Activated naive CD8-positive, alpha-beta T cell treated with anti-CD3 and anti-CD28 coated beads, Interleukin-2, amount 50 U/mL, for 24 hours (primary cell): Measurements from ENCODE around the gene MRC2.

ENCODE experiments used
- ATAC-seq: fragments of 150-1000 bp; cut with Tn5 transposase; one replicate; pipeline ENCODE4 v1.10.0; 2021
- DNase-seq: peaks from one replicate; pipeline ENCODE4 v3.0.0; 2021
- H3K27ac Mint-ChIP-seq: one replicate; pipeline ENCODE4 v1.8.0; 2021; ENCODE audit warnings: mild to moderate bottlenecking, mixed read lengths
- H3K27me3 Mint-ChIP-seq: one replicate; pipeline ENCODE4 v1.8.0; 2021; ENCODE audit warnings: mixed read lengths
- H3K36me3 Mint-ChIP-seq: one replicate; pipeline ENCODE4 v1.8.0; 2021; ENCODE audit warnings: low read depth, mixed read lengths
- H3K4me1 Mint-ChIP-seq: one replicate; pipeline ENCODE4 v1.8.0; 2021; ENCODE audit warnings: mixed read lengths
- H3K4me3 Mint-ChIP-seq: one replicate; pipeline ENCODE4 v1.8.0; 2021; ENCODE audit warnings: mild to moderate bottlenecking, moderate library complexity, mixed read lengths
- H3K9me3 Mint-ChIP-seq: one replicate; pipeline ENCODE4 v1.8.0; 2021; ENCODE audit warnings: mixed read lengths

Gene MRC2

GRCh38 chr17:62657145-62657665 is 29.7 kb downstream of the MRC2 start:
- H3K27me3 Mint-ChIP-seq: peaks cover 27% of the 10 kb centered on the region
- peaks cover 19% of the 10 kb centered on the region for H3K4me1 Mint-ChIP-seq
- DNase-seq: no peak
- peaks cover 16% of the 10 kb centered on the region for H3K9me3 Mint-ChIP-seq
- no peak overlapping the region for H3K4me3 Mint-ChIP-seq
- no peak for ATAC-seq
- no peak overlapping the region for H3K27ac Mint-ChIP-seq
- peaks cover 6% of the 10 kb centered on the region for H3K36me3 Mint-ChIP-seq

- H3K27me3 Mint-ChIP-seq: peaks cover 27% of the 10 kb centered on the region
- H3K9me3 Mint-ChIP-seq: peaks cover 16% of the 10 kb centered on the region
- no peak for ATAC-seq
- DNase-seq: no peak
- peaks cover 6% of the 10 kb centered on the region for H3K36me3 Mint-ChIP-seq
- H3K4me1 Mint-ChIP-seq: peaks cover 16% of the 10 kb centered on the region
- H3K27ac Mint-ChIP-seq: no peak overlapping the region
- no peak overlapping the region for H3K4me3 Mint-ChIP-seq
Observed at GRCh38 chr17:62657690-62658089, 30.2 kb downstream of the MRC2 start.

- Mint-ChIP-seq H3K4me3 (no peak overlapping the region), H3K9me3 (peaks cover 16% of the 10 kb centered on the region), H3K4me1 (peaks cover 14% of the 10 kb centered on the region), H3K36me3 (peaks cover 6% of the 10 kb centered on the region), H3K27ac (no peak overlapping the region), H3K27me3 (peaks cover 27% of the 10 kb centered on the region)
- DNase-seq: no peak
- no peak for ATAC-seq
Observed at GRCh38 chr17:62658136-62658920, 30.9 kb downstream of the MRC2 start.

GRCh38 chr17:62660629-62661118 is 33.2 kb downstream of the MRC2 start:
- ATAC-seq (no peak), DNase-seq (no peak)
- Mint-ChIP-seq H3K9me3 (peaks cover 16% of the 10 kb centered on the region), H3K4me3 (no peak overlapping the region), H3K4me1 (peaks cover 6% of the 10 kb centered on the region), H3K27me3 (peaks cover 18% of the 10 kb centered on the region), H3K27ac (no peak overlapping the region), H3K36me3 (peaks cover 6% of the 10 kb centered on the region)

GRCh38 chr17:62661337-62661736 is 33.9 kb downstream of the MRC2 start:
- H3K27me3 Mint-ChIP-seq: peaks cover 13% of the 10 kb centered on the region
- peaks cover 16% of the 10 kb centered on the region for H3K9me3 Mint-ChIP-seq

GRCh38 chr17:62662855-62663254 is 35.4 kb downstream of the MRC2 start:
- no peak overlapping the region for H3K4me3 Mint-ChIP-seq
- peaks cover 16% of the 10 kb centered on the region for H3K9me3 Mint-ChIP-seq
- DNase-seq: no peak
- H3K36me3 Mint-ChIP-seq: peaks cover 6% of the 10 kb centered on the region
- H3K27me3 Mint-ChIP-seq: peaks cover 6% of the 10 kb centered on the region
- no peak for ATAC-seq
- no peak overlapping the region for H3K27ac Mint-ChIP-seq
- H3K4me1 Mint-ChIP-seq: peaks cover 6% of the 10 kb centered on the region

More at GRCh38 chr17:62661337-62661736, 33.9 kb downstream of the MRC2 start:
- Mint-ChIP-seq H3K4me1 (peaks cover 6% of the 10 kb centered on the region), H3K4me3 (no peak overlapping the region), H3K27ac (no peak overlapping the region), H3K36me3 (peaks cover 6% of the 10 kb centered on the region)
- ATAC-seq (no peak), DNase-seq (no peak)

GRCh38 chr17:62663304-62663703 is 35.8 kb downstream of the MRC2 start:
- Mint-ChIP-seq H3K4me3 (no peak overlapping the region), H3K27me3 (peaks cover 6% of the 10 kb centered on the region)

GRCh38 chr17:62664336-62665120 is 37.1 kb downstream of the MRC2 start:
- Mint-ChIP-seq H3K27me3 (peaks cover 3% of the 10 kb centered on the region), H3K4me3 (no peak overlapping the region), H3K4me1 (peaks cover 9% of the 10 kb centered on the region), H3K27ac (no peak overlapping the region), H3K36me3 (peaks cover 4% of the 10 kb centered on the region), H3K9me3 (peaks cover 16% of the 10 kb centered on the region)
- DNase-seq: no peak
- ATAC-seq: no peak

More at GRCh38 chr17:62663304-62663703, 35.8 kb downstream of the MRC2 start:
- no peak overlapping the region for H3K27ac Mint-ChIP-seq
- ATAC-seq (no peak), DNase-seq (no peak)
- peaks cover 6% of the 10 kb centered on the region for H3K4me1 Mint-ChIP-seq
- peaks cover 6% of the 10 kb centered on the region for H3K36me3 Mint-ChIP-seq
- peaks cover 16% of the 10 kb centered on the region for H3K9me3 Mint-ChIP-seq

- Mint-ChIP-seq H3K27ac (no peak overlapping the region), H3K27me3 (peaks cover 3% of the 10 kb centered on the region), H3K9me3 (peaks cover 9% of the 10 kb centered on the region), H3K4me3 (no peak overlapping the region), H3K36me3 (peaks cover 4% of the 10 kb centered on the region), H3K4me1 (peaks cover 9% of the 10 kb centered on the region)
- DNase-seq (no peak), ATAC-seq (no peak)
Observed at GRCh38 chr17:62665599-62665998, 38.1 kb downstream of the MRC2 start.

- Mint-ChIP-seq H3K4me3 (no peak overlapping the region), H3K4me1 (peaks cover 9% of the 10 kb centered on the region), H3K36me3 (peaks cover 2% of the 10 kb centered on the region)
Observed at GRCh38 chr17:62666061-62666800, 38.8 kb downstream of the MRC2 start.

GRCh38 chr17:62666801-62667591 is 39.5 kb downstream of the MRC2 start:
- DNase-seq: no peak
- no peaks in the 10 kb centered on the region for H3K36me3 Mint-ChIP-seq
- no peaks in the 10 kb centered on the region for H3K9me3 Mint-ChIP-seq
- H3K4me3 Mint-ChIP-seq: no peak overlapping the region
- ATAC-seq: no peak
- H3K27ac Mint-ChIP-seq: no peak overlapping the region
- H3K27me3 Mint-ChIP-seq: no peaks in the 10 kb centered on the region
- peaks cover 9% of the 10 kb centered on the region for H3K4me1 Mint-ChIP-seq

More at GRCh38 chr17:62666061-62666800, 38.8 kb downstream of the MRC2 start:
- no peak for ATAC-seq
- peaks cover 4% of the 10 kb centered on the region for H3K9me3 Mint-ChIP-seq
- peaks cover 3% of the 10 kb centered on the region for H3K27me3 Mint-ChIP-seq
- H3K27ac Mint-ChIP-seq: no peak overlapping the region
- no peak for DNase-seq

- H3K36me3 Mint-ChIP-seq: no peaks in the 10 kb centered on the region
- no peak overlapping the region for H3K27ac Mint-ChIP-seq
- no peak for DNase-seq
- no peaks in the 10 kb centered on the region for H3K27me3 Mint-ChIP-seq
- no peaks in the 10 kb centered on the region for H3K9me3 Mint-ChIP-seq
- peak; percentile 51 for ATAC-seq
- peaks cover 7% of the 10 kb centered on the region for H3K4me1 Mint-ChIP-seq
- H3K4me3 Mint-ChIP-seq: no peak overlapping the region
Observed at GRCh38 chr17:62668091-62668804, 40.8 kb downstream of the MRC2 start.

- Mint-ChIP-seq H3K9me3 (no peaks in the 10 kb centered on the region), H3K4me3 (no peak overlapping the region), H3K27ac (no peak overlapping the region), H3K36me3 (no peaks in the 10 kb centered on the region), H3K27me3 (no peaks in the 10 kb centered on the region), H3K4me1 (peaks cover 2% of the 10 kb centered on the region)
- DNase-seq: no peak
- no peak for ATAC-seq
Observed at GRCh38 chr17:62670202-62670821, 42.8 kb downstream of the MRC2 start.
